Measurements from ENCODE around the gene DENND5A.

The DENND5A gene

GRCh38 chr11:9265211-9266131 is at the start of gene DENND5A:
Gene DENND5A (minus strand): TSS chr11:9265350. CDS start chr11:9265069, 281 bp downstream.
- DNase-seq, result peak; percentile 30 to 94 (median 86)

- peak; percentile 70 to 99 (median 96) for DNase-seq
Measured at GRCh38 chr11:9314291-9315077, 49.3 kb upstream of the DENND5A start, which contains the start of gene TMEM41B. Gene TMEM41B (minus strand): TSS chr11:9314593. CDS start chr11:9314441, 152 bp downstream.

DNA sequence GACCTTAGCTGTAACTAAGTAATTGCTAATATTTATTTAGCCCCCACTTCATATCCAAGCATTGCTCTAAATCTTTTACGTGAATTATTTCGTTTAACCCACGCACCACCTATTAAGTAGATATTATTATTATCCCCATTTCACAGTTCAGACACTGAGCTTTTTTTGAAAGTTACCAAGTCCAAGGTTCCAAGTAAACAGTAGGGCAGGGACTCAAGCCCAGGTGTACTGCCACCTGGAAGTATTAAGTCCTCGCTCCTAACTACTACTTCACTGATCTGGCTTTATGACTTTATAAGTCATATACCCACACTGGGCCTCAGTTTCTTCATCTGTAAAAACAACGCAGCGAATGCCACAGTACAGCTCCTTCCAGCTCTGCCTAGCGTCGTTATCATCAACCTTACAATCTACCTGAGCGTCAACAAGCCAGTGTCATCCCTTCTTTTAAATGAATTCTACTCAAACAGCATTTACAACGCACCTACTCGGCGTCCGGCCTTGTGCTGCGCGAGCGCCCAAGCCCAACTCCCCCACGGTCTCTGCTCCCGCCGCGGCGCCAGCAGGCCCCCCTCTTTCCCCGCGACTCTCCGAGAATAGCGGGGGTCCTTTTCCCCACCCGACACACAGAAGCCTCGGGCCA is 48.6 kb upstream of the DENND5A start:
- DNase-seq, result peak in 4 of 14 donors; percentile 29 to 59 (median 42)

- no peak for DNase-seq
Measured at GRCh38 chr11:9310485-9311090, 45.4 kb upstream of the DENND5A start.

GRCh38 chr11:9304178-9304577 is 39.0 kb upstream of the DENND5A start:
- no peak for DNase-seq

DNA sequence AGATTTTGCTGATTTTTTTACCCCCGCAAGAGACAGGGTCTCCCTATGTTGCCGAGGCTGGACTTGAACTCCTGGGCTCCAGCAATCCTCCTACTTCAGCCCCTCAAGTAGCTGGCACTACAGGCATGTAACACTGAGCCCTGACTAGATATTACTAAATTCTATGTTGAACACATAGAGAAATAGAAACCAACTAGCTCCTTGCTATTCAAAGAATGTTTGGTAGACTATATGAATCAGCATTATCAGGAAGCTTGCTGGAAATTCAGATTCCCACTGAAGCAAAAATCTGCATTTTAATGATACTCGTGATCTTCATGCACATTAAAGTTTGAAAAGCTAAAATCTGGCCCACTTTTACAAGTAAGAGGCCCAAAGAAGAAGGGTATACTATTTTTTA is 37.3 kb upstream of the DENND5A start:
- DNase-seq, result no peak

DNA sequence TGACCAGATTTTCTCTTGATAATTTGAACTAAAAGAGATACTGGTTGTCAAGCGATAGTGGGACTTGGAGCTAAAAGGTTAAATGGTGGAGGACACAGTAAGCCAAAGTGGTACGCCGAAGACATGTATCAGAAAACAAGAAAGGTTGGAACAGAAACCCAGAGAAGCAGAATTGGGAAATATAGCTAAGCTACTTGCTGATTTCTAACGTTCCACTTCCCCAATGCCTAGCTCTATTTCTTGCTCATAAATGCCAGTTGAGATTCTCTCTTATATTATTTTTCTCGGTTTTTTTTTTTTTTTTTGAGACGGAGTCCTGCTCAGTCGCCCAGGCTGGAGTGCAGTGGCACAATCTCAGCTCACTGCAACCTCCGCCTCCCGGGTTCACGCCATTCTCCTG is 36.6 kb upstream of the DENND5A start:
- no peak for DNase-seq

DNA sequence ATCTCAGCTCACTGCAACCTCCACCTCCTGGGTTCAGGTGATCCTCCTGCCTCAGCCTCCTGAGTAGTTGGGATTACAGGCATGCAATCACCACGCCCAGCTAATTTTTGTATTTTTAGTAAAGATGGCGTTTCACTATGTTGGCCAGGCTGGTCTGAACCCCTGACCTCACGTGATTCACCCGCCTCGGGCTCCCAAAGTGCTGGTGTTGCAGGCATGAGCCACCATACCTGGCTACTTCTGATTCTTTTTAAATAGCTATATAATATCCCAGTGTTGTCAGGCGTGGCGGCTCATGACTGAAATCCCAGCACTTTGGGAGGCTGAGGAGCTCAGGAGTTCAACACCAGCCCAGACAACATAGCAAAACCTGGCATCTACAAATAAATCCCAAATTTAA is 28.5 kb upstream of the DENND5A start:
- DNase-seq, result no peak

GRCh38 chr11:9285850-9286587 is 20.9 kb upstream of the DENND5A start:
- no peak for DNase-seq

DNA sequence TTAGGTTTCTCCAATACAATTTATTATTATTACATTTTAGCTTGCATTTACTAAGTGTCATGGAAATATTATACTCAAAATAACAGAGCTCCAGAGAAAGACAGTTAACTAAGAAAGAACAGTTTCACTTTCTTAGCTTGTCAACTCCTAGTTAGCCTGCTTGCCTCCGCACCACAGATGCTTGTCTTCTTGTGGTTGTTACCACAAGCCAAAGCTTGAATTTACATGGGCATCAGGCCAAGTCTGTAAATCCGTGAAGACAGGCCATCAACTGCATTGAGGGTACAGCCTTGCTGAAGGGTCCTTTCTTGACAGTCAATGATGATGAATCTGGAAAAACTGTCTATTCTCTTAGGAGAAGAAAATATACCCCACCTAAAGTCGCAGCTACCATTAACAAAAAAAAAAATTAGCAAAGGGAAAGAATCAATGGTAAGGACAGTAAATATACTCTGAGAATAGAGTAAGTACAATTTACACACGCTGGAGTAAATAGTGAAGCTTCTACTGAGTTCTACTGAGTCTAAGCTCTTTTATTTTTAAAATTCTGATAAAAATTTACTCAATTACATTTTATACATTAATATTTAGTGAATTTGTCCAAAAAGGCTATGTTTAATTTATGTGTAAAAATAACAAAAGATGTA is 15.6 kb upstream of the DENND5A start:
- peak in 1 of 14 donors; percentile 10 for DNase-seq

DNA sequence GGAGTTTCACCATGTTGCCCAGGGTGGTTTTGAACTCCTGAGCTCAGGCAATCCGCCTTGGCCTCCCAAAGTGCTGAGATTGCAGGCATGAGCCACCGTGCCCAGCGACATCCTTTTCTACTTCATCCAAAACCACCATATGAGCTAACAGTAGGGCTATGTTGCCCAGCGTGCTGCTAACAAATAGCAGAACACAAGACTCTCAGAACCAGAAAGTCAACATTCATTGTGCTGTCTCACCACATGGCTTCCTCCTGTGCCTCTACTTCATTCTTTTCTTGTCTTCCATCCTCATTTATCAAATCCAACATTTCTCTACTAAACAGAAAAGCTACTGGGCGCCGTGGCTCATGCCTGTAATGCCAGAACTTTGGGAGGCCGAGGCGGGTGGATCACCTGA is 12.0 kb upstream of the DENND5A start:
- DNase-seq, result no peak

DNA sequence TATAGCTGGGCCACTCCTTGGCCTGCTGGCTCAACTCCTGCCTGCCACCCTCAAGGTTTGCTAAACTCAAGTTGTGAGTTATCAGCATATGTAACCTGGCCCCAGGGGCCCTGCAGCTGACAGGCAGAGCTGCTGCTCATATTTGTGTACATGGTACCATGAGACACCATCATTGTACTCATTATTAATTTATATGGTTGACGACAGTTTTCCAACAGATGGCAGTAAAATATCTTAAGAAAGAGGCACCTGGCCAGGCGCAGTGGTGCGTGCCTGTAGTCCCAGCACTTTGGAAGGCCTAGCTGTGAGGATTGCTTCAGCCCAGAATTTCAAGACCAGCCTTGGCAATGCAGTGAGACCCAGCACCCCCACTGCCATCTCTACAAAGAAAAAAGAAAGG is 11.4 kb upstream of the DENND5A start:
- no peak for DNase-seq

GRCh38 chr11:9274499-9275258 is 9.5 kb upstream of the DENND5A start:
- DNase-seq, result no peak

DNA sequence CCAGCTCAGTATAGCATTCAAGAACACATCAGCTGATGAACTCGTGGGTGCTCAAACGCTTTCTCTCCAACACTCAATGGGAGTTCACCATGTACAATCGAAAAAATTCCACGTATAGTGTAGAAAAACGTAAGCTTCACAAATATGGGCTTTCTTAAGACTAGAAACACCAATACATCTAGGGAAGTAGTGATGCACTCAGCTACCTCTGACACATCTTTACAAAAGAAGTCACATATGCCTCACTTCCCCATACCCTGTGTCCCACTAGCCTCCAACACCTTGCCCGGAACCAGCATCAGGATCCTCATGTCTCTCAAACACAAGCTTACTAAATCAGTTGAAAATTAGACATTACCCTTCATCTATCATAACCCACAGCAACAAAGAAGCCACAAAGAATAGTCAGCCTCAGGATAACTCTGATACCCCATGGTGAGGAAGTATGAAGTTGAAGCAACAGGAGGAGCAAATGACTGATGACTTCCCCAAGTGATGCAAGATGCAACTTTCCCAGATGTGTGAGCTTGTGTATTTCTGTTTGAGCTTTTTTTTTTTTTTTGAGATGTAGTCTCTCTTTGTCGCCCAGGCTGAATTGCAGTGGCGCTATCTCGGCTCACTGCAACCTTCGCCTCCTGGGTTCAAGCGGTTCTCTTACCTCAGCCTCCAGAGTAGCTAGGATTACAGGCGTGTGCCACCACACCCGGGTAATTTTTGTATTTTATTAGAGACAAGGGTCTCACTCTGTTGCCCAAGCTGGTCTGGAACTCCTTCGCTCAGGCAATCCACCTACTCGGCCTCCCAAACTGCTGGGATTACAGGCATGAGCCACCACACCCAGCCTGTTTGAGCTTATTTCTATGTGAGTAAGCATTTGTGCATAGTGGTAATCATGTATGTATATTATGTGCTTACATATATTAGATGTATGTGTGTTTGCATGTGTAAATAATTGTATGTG is 8.5 kb upstream of the DENND5A start:
- no peak for DNase-seq

- no peak for DNase-seq
Measured at GRCh38 chr11:9269492-9270013, 4.4 kb upstream of the DENND5A start.

DNA sequence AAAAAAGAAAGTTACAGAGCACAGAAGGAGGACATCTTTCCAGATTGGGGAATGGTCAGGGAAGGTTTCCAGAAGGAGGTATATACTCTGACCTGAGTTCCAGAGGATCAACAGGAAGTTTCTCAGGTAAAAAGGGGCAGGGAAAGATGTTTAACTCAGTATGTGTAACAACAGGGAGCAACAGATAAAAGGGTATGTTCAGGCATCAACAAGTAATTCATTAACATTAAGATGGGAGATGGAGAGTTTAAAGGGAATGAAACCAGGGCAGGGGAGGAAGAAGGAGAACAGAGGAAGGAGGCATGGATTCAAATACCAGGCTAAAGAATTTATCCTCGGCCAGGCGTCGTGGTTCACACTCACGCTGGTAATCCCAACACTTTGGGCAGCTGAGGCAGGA is 2.5 kb upstream of the DENND5A start:
- no peak for DNase-seq

GRCh38 chr11:9266926-9267325 is 1.8 kb upstream of the DENND5A start:
- DNase-seq, result no peak

- no peak for DNase-seq
Measured at GRCh38 chr11:9266132-9266736, 1.1 kb upstream of the DENND5A start.

Data from C1 segment of cervical spinal cord (tissue), 14 donors.